Naive thymus-derived CD4-positive, alpha-beta T cell (primary cell): ENCODE results near the gene OGA. TPM values are rescaled to one million over a fixed set of nuclear protein-coding genes. Genes with fewer than 3 reads are reported as not detected.

Source experiments
- ATAC-seq: fragments of 150-1000 bp; cut with Tn5 transposase; 2 replicates; pipeline ENCODE4 v1.10.0; 2021; ENCODE audit warnings: mild to moderate bottlenecking, moderate library complexity
- CTCF ChIA-PET: fragments of 350-600 bp; sonication (Branson Sonifier 250); formaldehyde crosslinking; loops from one replicate; lab custom pipeline; 2021; ENCODE audit warnings: antibody characterized with exemption; lab: Charles Lee
- POLR2A ChIA-PET: fragments of 350-600 bp; sonication (Branson Sonifier 250); formaldehyde crosslinking; loops from one replicate; lab custom pipeline; 2021; ENCODE audit warnings: antibody characterized with exemption, inconsistent platforms; lab: Charles Lee
- DNase-seq, 9 donors: peaks; one replicate each; pipeline versions ENCODE4 v3.0.0 to v3.0.0-alpha.2; 2020 to 2022; ENCODE audit warnings: mixed read lengths in 1 of 9
- H3K27ac ChIP-seq: one replicate; pipeline ENCODE4 v1.7.0; 2013; ENCODE audit warnings: mild to moderate bottlenecking, low read depth, low read length, moderate library complexity
- H3K27me3 ChIP-seq, 2 donors: one replicate each; pipeline ENCODE4 v1.7.0; 2013; ENCODE audit warnings: low read length in 2 of 2, mild to moderate bottlenecking in 2 of 2, moderate library complexity in 2 of 2; ENCODE audit not compliant: control insufficient read depth in 2 of 2, insufficient read depth in 2 of 2
- H3K36me3 ChIP-seq, 3 experiments: 1 replicate in 2 of 3; 2 replicates in 1 of 3; pipeline ENCODE4 v1.7.0; 2013; ENCODE audit warnings: low read length in 3 of 3, mild to moderate bottlenecking in 3 of 3, moderate library complexity in 1 of 3; ENCODE audit not compliant: insufficient read depth in 3 of 3, control insufficient read depth in 2 of 3
- H3K4me1 ChIP-seq, 2 donors: one replicate each; pipeline ENCODE4 v1.7.0; 2013; ENCODE audit warnings: low read length in 2 of 2, mild to moderate bottlenecking in 2 of 2, moderate library complexity in 1 of 2; ENCODE audit not compliant: control insufficient read depth in 2 of 2, insufficient read depth in 2 of 2
- H3K4me3 ChIP-seq: 2 replicates; pipeline ENCODE4 v1.7.0; 2013; ENCODE audit warnings: mild to moderate bottlenecking, low read length
- H3K9me3 ChIP-seq, 3 experiments: 1 replicate in 2 of 3; 2 replicates in 1 of 3; pipeline ENCODE4 v1.7.0; 2013; ENCODE audit warnings: low read length in 3 of 3; ENCODE audit not compliant: control insufficient read depth in 2 of 3
- H3K27ac Mint-ChIP-seq, 9 donors: one replicate each; pipeline ENCODE4 v1.8.0; 2020 to 2022; ENCODE audit warnings: mixed read lengths in 9 of 9, mild to moderate bottlenecking in 8 of 9, moderate library complexity in 5 of 9, inconsistent platforms in 2 of 9
- H3K27me3 Mint-ChIP-seq, 5 donors: one replicate each; pipeline ENCODE4 v1.8.0; 2021 to 2022; ENCODE audit warnings: mixed read lengths in 5 of 5, mild to moderate bottlenecking in 1 of 5
- H3K36me3 Mint-ChIP-seq, 5 donors: one replicate each; pipeline ENCODE4 v1.8.0; 2020 to 2022; ENCODE audit warnings: mixed read lengths in 5 of 5, mild to moderate bottlenecking in 3 of 5, inconsistent platforms in 1 of 5
- H3K4me1 Mint-ChIP-seq, 7 donors: one replicate each; pipeline ENCODE4 v1.8.0; 2020 to 2022; ENCODE audit warnings: mixed read lengths in 7 of 7, mild to moderate bottlenecking in 3 of 7, inconsistent platforms in 1 of 7
- H3K4me3 Mint-ChIP-seq, 10 donors: one replicate each; pipeline ENCODE4 v1.8.0; 2020 to 2022; ENCODE audit warnings: mild to moderate bottlenecking in 10 of 10, mixed read lengths in 10 of 10, moderate library complexity in 6 of 10, inconsistent platforms in 2 of 10
- H3K9me3 Mint-ChIP-seq, 11 donors: one replicate each; pipeline ENCODE4 v1.8.0; 2020 to 2022; ENCODE audit warnings: mixed read lengths in 11 of 11, mild to moderate bottlenecking in 4 of 11, inconsistent platforms in 1 of 11, moderate library complexity in 1 of 11
- intact Hi-C, 2 donors: fragments of 100-400 bp; cut with micrococcal nuclease; formaldehyde crosslinking; loops; one replicate each; pipeline ENCODE4 v1.15.1; 2023
- polyA plus RNA-seq, 2 donors: library from polyadenylated mRNA; unstranded; fragments of 300-500 nt; fragmentation: Illumina TruSeq; gene quantifications; one replicate each; pipeline ENCODE4 v1.2.3, GENCODE V29; 2021
- total RNA-seq, 6 experiments: library from RNA in 5 of 6; stranded (reverse) in 5 of 6; gene quantifications; 1 replicate in 5 of 6; 2 replicates in 1 of 6; pipeline ENCODE4 v1.2.3 and lab custom pipeline; 2021 to 2026

The OGA gene
- total and polyA plus RNA-seq, 7 experiments from 2014 or later: 45.8 to 338 (median 307) TPM

GRCh38 chr10:101856626-101857025, 38.4 kb upstream of the OGA start:
- CTCF ChIA-PET: interaction anchor here (0.6 kb wide), 1 partner anchor 51 kb away, joined by 3 read pairs; no protein-coding TSS in a partner anchor
- Histone ChIP-seq H3K4me1 (peaks cover 0 to 8% of the 10 kb centered on the region in 2 donors), H3K9me3 (peaks cover 0 to 4% (median 0%) of the 10 kb centered on the region in 3 experiments), H3K27ac (no peak overlapping the region), H3K36me3 (no peaks in the 10 kb centered on the region), H3K27me3 (no peaks in the 10 kb centered on the region), H3K4me3 (no peak overlapping the region)
- no peak overlapping the region for H3K4me3 Mint-ChIP-seq
- H3K27ac Mint-ChIP-seq: no peak overlapping the region
- H3K9me3 Mint-ChIP-seq: peaks cover 4 to 18% (median 11%) of the 10 kb centered on the region in 11 donors
- no peak for DNase-seq
- peaks cover 20 to 60% (median 28%) of the 10 kb centered on the region in 5 donors for H3K36me3 Mint-ChIP-seq
- intact Hi-C loops: no loop called here
- peaks cover 0 to 25% (median 5%) of the 10 kb centered on the region in 7 donors for H3K4me1 Mint-ChIP-seq
- POLR2A ChIA-PET: interaction anchor here (0.7 kb wide), 1 partner anchor 211 kb away, joined by 4 read pairs; no protein-coding TSS in a partner anchor
- no peak for ATAC-seq
- H3K27me3 Mint-ChIP-seq: no peaks in the 10 kb centered on the region

- H3K4me1 ChIP-seq: no peaks in the 10 kb centered on the region
- POLR2A ChIA-PET: interaction anchor here (0.5 to 1.2 kb wide), 2 partner anchors 11 to 136 kb away, joined by 3 read pairs; no protein-coding TSS in a partner anchor
- Mint-ChIP-seq H3K9me3 (no peaks in the 10 kb centered on the region), H3K27me3 (no peaks in the 10 kb centered on the region), H3K27ac (no peak overlapping the region), H3K4me3 (no peak overlapping the region), H3K36me3 (peaks cover 0 to 57% (median 32%) of the 10 kb centered on the region in 5 donors), H3K4me1 (peaks cover 0 to 11% (median 4%) of the 10 kb centered on the region in 7 donors)
- ATAC-seq: no peak
- CTCF ChIA-PET: no interaction called here
- peaks cover 0 to 38% (median 7%) of the 10 kb centered on the region in 3 experiments for H3K36me3 ChIP-seq
- H3K27me3 ChIP-seq: no peaks in the 10 kb centered on the region
- no peaks in the 10 kb centered on the region for H3K9me3 ChIP-seq
- intact Hi-C loops: no loop called here
- no peak overlapping the region for H3K27ac ChIP-seq
- H3K4me3 ChIP-seq: no peak overlapping the region
- DNase-seq: no peak
Observed at GRCh38 chr10:101851411-101852116, 33.3 kb upstream of the OGA start.

- Histone ChIP-seq H3K4me3 (no peak overlapping the region), H3K27me3 (no peaks in the 10 kb centered on the region), H3K9me3 (no peaks in the 10 kb centered on the region), H3K36me3 (peaks cover 0 to 38% (median 7%) of the 10 kb centered on the region in 3 experiments), H3K4me1 (no peaks in the 10 kb centered on the region), H3K27ac (no peak overlapping the region)
- Mint-ChIP-seq H3K4me1 (peaks cover 0 to 11% (median 3%) of the 10 kb centered on the region in 7 donors), H3K27me3 (no peaks in the 10 kb centered on the region), H3K9me3 (no peaks in the 10 kb centered on the region), H3K4me3 (no peak overlapping the region), H3K36me3 (peaks cover 0 to 64% (median 32%) of the 10 kb centered on the region in 5 donors), H3K27ac (no peak overlapping the region)
- ChIA-PET CTCF (no interaction called here), POLR2A (no interaction called here)
- DNase-seq (no peak), ATAC-seq (no peak)
- intact Hi-C loops: no loop called here
Observed at GRCh38 chr10:101850749-101851148, 32.5 kb upstream of the OGA start.

- Histone ChIP-seq H3K27me3 (no peaks in the 10 kb centered on the region), H3K36me3 (peaks cover 0 to 38% (median 7%) of the 10 kb centered on the region in 3 experiments), H3K27ac (no peak overlapping the region), H3K4me3 (no peak overlapping the region), H3K4me1 (peaks cover 0 to 9% of the 10 kb centered on the region in 2 donors), H3K9me3 (no peaks in the 10 kb centered on the region)
- peaks cover 8 to 22% (median 13%) of the 10 kb centered on the region in 7 donors for H3K4me1 Mint-ChIP-seq
- H3K4me3 Mint-ChIP-seq: no peak overlapping the region
- peaks cover 0 to 69% (median 32%) of the 10 kb centered on the region in 5 donors for H3K36me3 Mint-ChIP-seq
- ChIA-PET POLR2A (no interaction called here), CTCF (interaction anchor here (1.0 kb wide), 1 partner anchor 13 kb away, joined by 4 read pairs; no protein-coding TSS in a partner anchor)
- H3K27ac Mint-ChIP-seq: no peak overlapping the region
- no peaks in the 10 kb centered on the region for H3K9me3 Mint-ChIP-seq
- ATAC-seq: peak; percentile 63
- DNase-seq: peak in 1 of 9 donors; percentile 4
- intact Hi-C loops: no loop called here
- H3K27me3 Mint-ChIP-seq: peaks cover 0 to 8% (median 4%) of the 10 kb centered on the region in 5 donors
Observed at GRCh38 chr10:101848894-101849351, 30.7 kb upstream of the OGA start.

GRCh38 chr10:101848408-101848807, 30.2 kb upstream of the OGA start:
- DNase-seq (no peak), ATAC-seq (no peak)
- ChIA-PET CTCF (interaction anchor here (1.0 kb wide), 1 partner anchor 13 kb away, joined by 4 read pairs; no protein-coding TSS in a partner anchor), POLR2A (no interaction called here)
- Mint-ChIP-seq H3K36me3 (peaks cover 0 to 67% (median 32%) of the 10 kb centered on the region in 5 donors), H3K4me1 (peaks cover 6 to 23% (median 14%) of the 10 kb centered on the region in 7 donors), H3K27me3 (peaks cover 0 to 8% (median 4%) of the 10 kb centered on the region in 5 donors), H3K4me3 (no peak overlapping the region), H3K9me3 (no peaks in the 10 kb centered on the region), H3K27ac (no peak overlapping the region)
- no peaks in the 10 kb centered on the region for H3K27me3 ChIP-seq
- peaks cover 0 to 9% of the 10 kb centered on the region in 2 donors for H3K4me1 ChIP-seq
- no peaks in the 10 kb centered on the region for H3K9me3 ChIP-seq
- H3K4me3 ChIP-seq: no peak overlapping the region
- no peak overlapping the region for H3K27ac ChIP-seq
- peaks cover 0 to 38% (median 7%) of the 10 kb centered on the region in 3 experiments for H3K36me3 ChIP-seq
- intact Hi-C loops: no loop called here

- intact Hi-C loops: no loop called here
- Mint-ChIP-seq H3K36me3 (peaks cover 4 to 49% (median 26%) of the 10 kb centered on the region in 5 donors), H3K4me1 (peaks cover 24 to 46% (median 33%) of the 10 kb centered on the region in 7 donors), H3K9me3 (peaks cover 0 to 2% (median 0%) of the 10 kb centered on the region in 11 donors), H3K27ac (no peak overlapping the region), H3K27me3 (peaks cover 0 to 19% (median 4%) of the 10 kb centered on the region in 5 donors), H3K4me3 (no peak overlapping the region)
- no peak overlapping the region for H3K27ac ChIP-seq
- peaks cover 3 to 20% of the 10 kb centered on the region in 2 donors for H3K4me1 ChIP-seq
- ATAC-seq (no peak), DNase-seq (no peak)
- no peak overlapping the region for H3K4me3 ChIP-seq
- no peaks in the 10 kb centered on the region for H3K9me3 ChIP-seq
- peaks cover 0 to 37% (median 7%) of the 10 kb centered on the region in 3 experiments for H3K36me3 ChIP-seq
- POLR2A ChIA-PET: interaction anchor here (0.5 kb wide), 1 partner anchor 211 kb away, joined by 3 read pairs; no protein-coding TSS in a partner anchor
- CTCF ChIA-PET: no interaction called here
- H3K27me3 ChIP-seq: no peaks in the 10 kb centered on the region
Observed at GRCh38 chr10:101845893-101846292, 27.6 kb upstream of the OGA start.
